GM12878 (cell line): ENCODE data around the gene INSYN2B. TPM values are rescaled to one million over a fixed set of nuclear protein-coding genes. Genes with fewer than 3 reads are reported as not detected.

Experiments
- MEF2B ChIP-seq: fragments of 450-650 bp; IDR thresholded peaks from 2 replicates; pipeline ENCODE4 v1.6.1; 2018; ENCODE audit warnings: mild to moderate bottlenecking, moderate library complexity; ENCODE audit not compliant: partially characterized antibody, poor library complexity, severe bottlenecking
- POLR2AphosphoS5 ChIP-seq: IDR thresholded peaks from 2 replicates; pipeline ENCODE4 v1.6.1; 2011; ENCODE audit warnings: mild to moderate bottlenecking, low read length, inconsistent platforms
- REST ChIP-seq: IDR thresholded peaks from 2 replicates; pipeline ENCODE4 v1.6.1; 2012; ENCODE audit warnings: mild to moderate bottlenecking, low read depth, low read length
- TCF3 ChIP-seq: IDR thresholded peaks from 2 replicates; pipeline ENCODE4 v1.6.1; 2012; ENCODE audit warnings: low read depth, mild to moderate bottlenecking, low read length, borderline replicate concordance; ENCODE audit not compliant: insufficient read depth
- ZNF24 ChIP-seq: fragments of 450-650 bp; IDR thresholded peaks from 2 replicates; pipeline ENCODE4 v1.6.1; 2017; ENCODE audit warnings: antibody characterized with exemption, mild to moderate bottlenecking
- ZNF622 ChIP-seq: fragments of 450-650 bp; IDR thresholded peaks from 2 replicates; pipeline ENCODE4 v1.6.1; 2017; ENCODE audit warnings: mild to moderate bottlenecking, inconsistent platforms
- ZNF687 ChIP-seq: fragments of 450-650 bp; IDR thresholded peaks from 2 replicates; pipeline ENCODE4 v1.6.1; 2017; ENCODE audit warnings: mild to moderate bottlenecking, moderate library complexity
- polyA plus RNA-seq, 11 experiments: library from polyadenylated mRNA; depleted of rRNA in 4 of 11; unstranded in 6 of 11; stranded (reverse) in 5 of 11; fragments of >200 nt; fragmentation: Nextera tagmentation in 4 of 11; fragmentation: Illumina TruSeq in 1 of 11; extraction: Ambion mirVana in 4 of 11; extraction: Trizol in 1 of 11; gene quantifications; 1 replicate in 1 of 11; 2 replicates in 10 of 11; pipeline versions ENCODE4 v1.2.1 to v1.2.3, GENCODE V29; 2011 to 2016; ENCODE audit warnings: inconsistent platforms in 2 of 11, missing spikeins in 2 of 11, low read depth in 1 of 11
- total RNA-seq, 4 experiments: library from RNA; depleted of rRNA in 3 of 4; stranded (reverse); fragments of >200 nt in 3 of 4; fragmentation: Illumina TruSeq in 1 of 4; extraction: Trizol in 1 of 4; gene quantifications; 2 replicates each; pipeline versions ENCODE4 v1.2.1 to v1.2.3, GENCODE V29; 2013 to 2021

The INSYN2B gene
- total and polyA plus RNA-seq, 10 of the 15 experiments (the other 5 are each of a cell fraction or from before 2014, with no cell fraction given), result 0.05 to 0.27 (median 0.13) TPM; not detected in 7

GRCh38 chr5:169923988-169924387 lies 56.3 kb downstream of the INSYN2B start (continued):
- 0 out of 2 replicates have a peak, but pooled peaks have one; percentile 38 for TF ChIP-seq ZNF687
- TF ChIP-seq ZNF24, result no peak
- no peak for TF ChIP-seq TCF3
- TF ChIP-seq MEF2B, result peak; percentile 77
- TF ChIP-seq ZNF622, result no peak
- no peak for TF ChIP-seq REST
- TF ChIP-seq POLR2AphosphoS5, result no peak
- TF ChIP-seq, all 136 proteins: peak for 4
